ENCODE measurements around the gene PEX26.
"Not testable (repeated sequence)": the region's sequence is repeated elsewhere in the genome, so short reads cannot be mapped to it uniquely, and the experiment has no call there.

Gene PEX26

GRCh38 chr22:18126606-18127005 is 48.8 kb downstream of the PEX26 start:
- no peak for DNase-seq (ENCODE audit: low read depth, low spot score)
- no peak for TF ChIP-seq EZH2 (IDR thresholded peaks at IDR 0.05)
- TF ChIP-seq POLR2AphosphoS5 (IDR thresholded peaks at IDR 0.05; ENCODE audit: borderline replicate concordance, low read depth, low read length): no peak
- TF ChIP-seq FOXP2 (optimal IDR thresholded peaks at IDR 0.05; ENCODE audit: control extremely low read depth, extremely low read length, insufficient read depth): no peak
- Histone ChIP-seq H3K36me3 (ENCODE audit: insufficient read depth, low read length) (no peaks in the 10 kb centered on the region), H3K9me3 (ENCODE audit: low read depth, low read length) (no peaks in the 10 kb centered on the region), H3K27ac (no peak overlapping the region), H3K9ac (ENCODE audit: insufficient read length) (no peak overlapping the region), H3K4me3 (no peak overlapping the region)

GRCh38 chr22:18130018-18130417 is 52.2 kb downstream of the PEX26 start:
- H3K4me3 ChIP-seq: no peak overlapping the region
- DNase-seq (ENCODE audit: low read depth, low spot score): no peak
- H3K27ac ChIP-seq: no peak overlapping the region
- no peaks in the 10 kb centered on the region for H3K36me3 ChIP-seq (ENCODE audit: insufficient read depth, low read length)
- H3K9ac ChIP-seq (ENCODE audit: insufficient read length): no peak overlapping the region
- no peak for TF ChIP-seq FOXP2 (optimal IDR thresholded peaks at IDR 0.05; ENCODE audit: control extremely low read depth, extremely low read length, insufficient read depth)
- no peak for TF ChIP-seq EZH2 (IDR thresholded peaks at IDR 0.05)
- no peaks in the 10 kb centered on the region for H3K9me3 ChIP-seq (ENCODE audit: low read depth, low read length)

GRCh38 chr22:18130699-18131429 is 53.1 kb downstream of the PEX26 start:
- Histone ChIP-seq H3K9me3 (ENCODE audit: low read depth, low read length) (no peaks in the 10 kb centered on the region), H3K27ac (no peak overlapping the region), H3K36me3 (ENCODE audit: insufficient read depth, low read length) (no peaks in the 10 kb centered on the region), H3K9ac (ENCODE audit: insufficient read length) (no peak overlapping the region), H3K4me3 (no peak overlapping the region)
- DNase-seq (ENCODE audit: low read depth, low spot score): no peak
- TF ChIP-seq POLR2AphosphoS5 (IDR thresholded peaks at IDR 0.05; ENCODE audit: borderline replicate concordance, low read depth, low read length) (no peak), FOXP2 (optimal IDR thresholded peaks at IDR 0.05; ENCODE audit: control extremely low read depth, extremely low read length, insufficient read depth) (no peak)

- peak; percentile 24 for DNase-seq (ENCODE audit: low read depth, low spot score)
- H3K9me3 ChIP-seq (ENCODE audit: low read depth, low read length): no peaks in the 10 kb centered on the region
- H3K4me3 ChIP-seq: no peak overlapping the region
- H3K27ac ChIP-seq: no peak overlapping the region
- no peak overlapping the region for H3K9ac ChIP-seq (ENCODE audit: insufficient read length)
- no peaks in the 10 kb centered on the region for H3K36me3 ChIP-seq (ENCODE audit: insufficient read depth, low read length)
- TF ChIP-seq POLR2AphosphoS5 (IDR thresholded peaks at IDR 0.05; ENCODE audit: borderline replicate concordance, low read depth, low read length) (no peak), EZH2 (IDR thresholded peaks at IDR 0.05) (no peak)
Measured at GRCh38 chr22:18133452-18133851, 55.7 kb downstream of the PEX26 start.

- TF ChIP-seq POLR2AphosphoS5 (IDR thresholded peaks at IDR 0.05; ENCODE audit: borderline replicate concordance, low read depth, low read length): no peak
- TF ChIP-seq FOXP2 (optimal IDR thresholded peaks at IDR 0.05; ENCODE audit: control extremely low read depth, extremely low read length, insufficient read depth): no peak
- TF ChIP-seq EZH2 (IDR thresholded peaks at IDR 0.05): no peak
- Histone ChIP-seq H3K9me3 (ENCODE audit: low read depth, low read length) (0 out of 2 replicates have a peak, but pooled peaks cover 2% of the 10 kb centered on the region), H3K27ac (no peak overlapping the region), H3K36me3 (ENCODE audit: insufficient read depth, low read length) (no peaks in the 10 kb centered on the region), H3K4me3 (no peak overlapping the region), H3K9ac (ENCODE audit: insufficient read length) (no peak overlapping the region)
- DNase-seq (ENCODE audit: low read depth, low spot score): no peak
Measured at GRCh38 chr22:18136563-18137320, 59.0 kb downstream of the PEX26 start.

- not testable (repeated sequence) for H3K27ac ChIP-seq; DNase-seq (ENCODE audit: low read depth, low spot score); H3K4me3 ChIP-seq; H3K36me3 ChIP-seq (ENCODE audit: insufficient read depth, low read length); H3K9me3 ChIP-seq (ENCODE audit: low read depth, low read length); H3K9ac ChIP-seq (ENCODE audit: insufficient read length)
Measured at GRCh38 chr22:18141004-18141403, 63.2 kb downstream of the PEX26 start.

GRCh38 chr22:18144105-18144504 is 66.3 kb downstream of the PEX26 start:
- no peak overlapping the region for H3K4me3 ChIP-seq
- TF ChIP-seq EZH2 (IDR thresholded peaks at IDR 0.05) (no peak), POLR2AphosphoS5 (IDR thresholded peaks at IDR 0.05; ENCODE audit: borderline replicate concordance, low read depth, low read length) (no peak), FOXP2 (optimal IDR thresholded peaks at IDR 0.05; ENCODE audit: control extremely low read depth, extremely low read length, insufficient read depth) (no peak)
- no peak overlapping the region for H3K27ac ChIP-seq
- DNase-seq (ENCODE audit: low read depth, low spot score): no peak
- no peaks in the 10 kb centered on the region for H3K36me3 ChIP-seq (ENCODE audit: insufficient read depth, low read length)
- 0 out of 2 replicates have a peak, but pooled peaks cover 2% of the 10 kb centered on the region for H3K9me3 ChIP-seq (ENCODE audit: low read depth, low read length)
- no peak overlapping the region for H3K9ac ChIP-seq (ENCODE audit: insufficient read length)

GRCh38 chr22:18145676-18146388 is 68.0 kb downstream of the PEX26 start:
- Histone ChIP-seq H3K9me3 (ENCODE audit: low read depth, low read length) (no peaks in the 10 kb centered on the region), H3K9ac (ENCODE audit: insufficient read length) (no peak overlapping the region), H3K27ac (no peak overlapping the region), H3K36me3 (ENCODE audit: insufficient read depth, low read length) (no peaks in the 10 kb centered on the region), H3K4me3 (no peak overlapping the region)
- TF ChIP-seq POLR2AphosphoS5 (IDR thresholded peaks at IDR 0.05; ENCODE audit: borderline replicate concordance, low read depth, low read length) (no peak), FOXP2 (optimal IDR thresholded peaks at IDR 0.05; ENCODE audit: control extremely low read depth, extremely low read length, insufficient read depth) (no peak), EZH2 (IDR thresholded peaks at IDR 0.05) (no peak)
- no peak for DNase-seq (ENCODE audit: low read depth, low spot score)
